ENCODE data around the gene PTPRE. TPM values are rescaled to one million over a fixed set of nuclear protein-coding genes. Genes with fewer than 3 reads are reported as not detected.

PTPRE gene
- polyA plus RNA-seq, 1 of the 3 experiments (the other 2 are of a cell fraction) = 11.8 TPM

- TF ChIP-seq EP300 (IDR thresholded peaks at IDR 0.05; ENCODE audit: borderline replicate concordance in 1 of 2, low read depth in 1 of 2, low read length in 1 of 2) (no peak), TAF1 (IDR thresholded peaks at IDR 0.05; ENCODE audit: borderline replicate concordance, low read depth, low read length) (no peak)
Observed at GRCh38 chr10:128017822-128018221, 110.9 kb downstream of the PTPRE start (continued).

- whole genome bisulfite sequencing (ENCODE audit: low lambda C conversion rate) = 83% methylated on average over 11 of the region's 13 CpGs
- ChIA-PET CTCF (interaction anchor here (1.0 to 16.5 kb wide), 5 partner anchors 9 to 108 kb away, joined by 4 to 389 read pairs (median 6); partner anchors contain the start of gene PTPRE), POLR2A (no interaction called here)
- Histone ChIP-seq H3K9me2 (no peaks in the 10 kb centered on the region), H3K36me3 (replicated peaks in 1 of 2; ENCODE audit: control insufficient read depth in 1 of 2, insufficient read depth in 2 of 2, low read length in 1 of 2) (no peaks in the 10 kb centered on the region), H3F3A (replicated peaks; ENCODE audit: insufficient read depth) (no peaks in the 10 kb centered on the region), H3K27me3 (ENCODE audit: insufficient read depth) (no peaks in the 10 kb centered on the region), H3K27ac (ENCODE audit: low read depth in 2 of 2, low read length in 1 of 2) (no peak overlapping the region), H3K9ac (no peak overlapping the region), H3K4me1 (ENCODE audit: control insufficient read depth in 1 of 2, insufficient read depth in 2 of 2, low read depth in 1 of 2, low read length in 1 of 2) (no peaks in the 10 kb centered on the region), H3K79me2 (ENCODE audit: insufficient read depth) (no peaks in the 10 kb centered on the region), H3K4me2 (no peak overlapping the region), H4K20me1 (ENCODE audit: insufficient read depth) (no peaks in the 10 kb centered on the region), H3K9me3 (no peaks in the 10 kb centered on the region), H3K4me3 (ENCODE audit: low read depth in 2 of 2, low read length in 1 of 2) (no peak overlapping the region), H2AFZ (ENCODE audit: low read depth) (no peak overlapping the region)
- DNase-seq = no peak
- TF ChIP-seq MAX (IDR thresholded peaks at IDR 0.05; ENCODE audit: low read depth) (no peak), MXI1 (IDR thresholded peaks at IDR 0.05; ENCODE audit: low read depth, low read length) (no peak), FOSL2 (IDR thresholded peaks at IDR 0.05; ENCODE audit: borderline replicate concordance, low read depth) (no peak)
Observed at GRCh38 chr10:128018236-128018635, 111.3 kb downstream of the PTPRE start.

- Histone ChIP-seq H3K4me2 (no peak overlapping the region), H4K20me1 (ENCODE audit: insufficient read depth) (no peaks in the 10 kb centered on the region), H3K9me3 (no peaks in the 10 kb centered on the region), H3K36me3 (replicated peaks in 1 of 2; ENCODE audit: control insufficient read depth in 1 of 2, insufficient read depth in 2 of 2, low read length in 1 of 2) (no peaks in the 10 kb centered on the region), H2AFZ (ENCODE audit: low read depth) (no peak overlapping the region), H3K27me3 (ENCODE audit: insufficient read depth) (no peaks in the 10 kb centered on the region), H3K9ac (no peak overlapping the region), H3K4me1 (ENCODE audit: control insufficient read depth in 1 of 2, insufficient read depth in 2 of 2, low read depth in 1 of 2, low read length in 1 of 2) (no peaks in the 10 kb centered on the region), H3K9me2 (no peaks in the 10 kb centered on the region), H3F3A (replicated peaks; ENCODE audit: insufficient read depth) (no peaks in the 10 kb centered on the region), H3K79me2 (ENCODE audit: insufficient read depth) (no peaks in the 10 kb centered on the region), H3K27ac (ENCODE audit: low read depth in 2 of 2, low read length in 1 of 2) (no peak overlapping the region), H3K4me3 (ENCODE audit: low read depth in 2 of 2, low read length in 1 of 2) (no peak overlapping the region)
- TF ChIP-seq TAF1 (IDR thresholded peaks at IDR 0.05; ENCODE audit: borderline replicate concordance, low read depth, low read length) (no peak), IRF3 (IDR thresholded peaks at IDR 0.05; ENCODE audit: low read depth, low read length) (no peak), EP300 (IDR thresholded peaks at IDR 0.05; ENCODE audit: borderline replicate concordance in 1 of 2, low read depth in 1 of 2, low read length in 1 of 2) (no peak), CHD2 (IDR thresholded peaks at IDR 0.05; ENCODE audit: low read length, partially characterized antibody) (no peak), EZH2phosphoT487 (IDR thresholded peaks at IDR 0.05; ENCODE audit: borderline replicate concordance, low read depth) (no peak), MXI1 (IDR thresholded peaks at IDR 0.05; ENCODE audit: low read depth, low read length) (no peak), RAD21 (IDR thresholded peaks at IDR 0.05; ENCODE audit: low read length) (no peak), PBX3 (IDR thresholded peaks at IDR 0.05) (no peak), USF1 (IDR thresholded peaks at IDR 0.05; ENCODE audit: borderline replicate concordance, low read depth) (no peak), FOSL2 (IDR thresholded peaks at IDR 0.05; ENCODE audit: borderline replicate concordance, low read depth) (no peak)
- DNase-seq = no peak
- WGBS (ENCODE audit: low lambda C conversion rate) = 68% methylated on average over 2 of the region's 2 CpGs
- CTCF ChIA-PET = interaction anchor here (1.0 to 16.5 kb wide), 5 partner anchors 8 to 108 kb away, joined by 4 to 389 read pairs (median 6); partner anchors contain the start of gene PTPRE
- POLR2A ChIA-PET = no interaction called here
Observed at GRCh38 chr10:128018691-128019090, 111.8 kb downstream of the PTPRE start.
